WI38 (cell line): ENCODE data around the gene PRDX6.
"Not testable (repeated sequence)": the region's sequence is repeated elsewhere in the genome, so short reads cannot be mapped to it uniquely, and the experiment has no call there.

Source experiments
- H3K4me3 ChIP-seq: 2 replicates; pipeline ENCODE4 v1.5.1; 2011; ENCODE audit warnings: low read depth, mild to moderate bottlenecking, control low read depth, low read length
- TF ChIP-seq, protein P1 (sequence below): IDR thresholded peaks from 2 replicates; pipeline ENCODE4 v1.5.1; 2012; ENCODE audit warnings: low read depth, mild to moderate bottlenecking, control low read depth, low read length

Gene PRDX6

GRCh38 chr1:173508541-173508940, 31.4 kb downstream of the PRDX6 start:
- TF ChIP-seq, protein P1, sequence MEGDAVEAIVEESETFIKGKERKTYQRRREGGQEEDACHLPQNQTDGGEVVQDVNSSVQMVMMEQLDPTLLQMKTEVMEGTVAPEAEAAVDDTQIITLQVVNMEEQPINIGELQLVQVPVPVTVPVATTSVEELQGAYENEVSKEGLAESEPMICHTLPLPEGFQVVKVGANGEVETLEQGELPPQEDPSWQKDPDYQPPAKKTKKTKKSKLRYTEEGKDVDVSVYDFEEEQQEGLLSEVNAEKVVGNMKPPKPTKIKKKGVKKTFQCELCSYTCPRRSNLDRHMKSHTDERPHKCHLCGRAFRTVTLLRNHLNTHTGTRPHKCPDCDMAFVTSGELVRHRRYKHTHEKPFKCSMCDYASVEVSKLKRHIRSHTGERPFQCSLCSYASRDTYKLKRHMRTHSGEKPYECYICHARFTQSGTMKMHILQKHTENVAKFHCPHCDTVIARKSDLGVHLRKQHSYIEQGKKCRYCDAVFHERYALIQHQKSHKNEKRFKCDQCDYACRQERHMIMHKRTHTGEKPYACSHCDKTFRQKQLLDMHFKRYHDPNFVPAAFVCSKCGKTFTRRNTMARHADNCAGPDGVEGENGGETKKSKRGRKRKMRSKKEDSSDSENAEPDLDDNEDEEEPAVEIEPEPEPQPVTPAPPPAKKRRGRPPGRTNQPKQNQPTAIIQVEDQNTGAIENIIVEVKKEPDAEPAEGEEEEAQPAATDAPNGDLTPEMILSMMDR = no peak
- H3K4me3 ChIP-seq = no peak overlapping the region

GRCh38 chr1:173509797-173510196, 32.7 kb downstream of the PRDX6 start:
- TF ChIP-seq, protein P1 = no peak
- H3K4me3 ChIP-seq = no peak overlapping the region

GRCh38 chr1:173514503-173514902, 37.4 kb downstream of the PRDX6 start:
- H3K4me3 ChIP-seq = not testable (repeated sequence)

GRCh38 chr1:173520799-173521198, 43.7 kb downstream of the PRDX6 start:
- no peak overlapping the region for H3K4me3 ChIP-seq
- TF ChIP-seq, protein P1 = no peak

DNA sequence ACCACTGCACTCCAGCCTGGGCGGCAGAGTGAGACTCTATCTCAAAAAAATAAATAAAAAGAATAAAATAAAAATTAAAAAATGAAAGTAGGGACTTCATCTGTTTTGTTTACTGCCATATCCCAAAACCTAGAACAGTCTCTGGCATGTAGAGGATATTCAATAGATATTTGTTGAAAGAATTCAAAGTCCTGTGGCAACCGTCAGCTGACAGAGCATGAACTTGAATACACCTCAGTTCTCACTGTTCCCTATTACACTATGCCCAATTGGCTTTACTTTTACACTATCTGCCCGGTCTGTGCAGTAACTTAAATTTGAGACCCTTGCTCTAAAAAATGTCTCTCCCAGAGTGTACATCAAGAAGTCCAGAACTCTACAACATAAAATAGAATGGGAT, 46.2 kb downstream of the PRDX6 start:
- H3K4me3 ChIP-seq = no peak overlapping the region
- TF ChIP-seq, protein P1 = no peak

DNA sequence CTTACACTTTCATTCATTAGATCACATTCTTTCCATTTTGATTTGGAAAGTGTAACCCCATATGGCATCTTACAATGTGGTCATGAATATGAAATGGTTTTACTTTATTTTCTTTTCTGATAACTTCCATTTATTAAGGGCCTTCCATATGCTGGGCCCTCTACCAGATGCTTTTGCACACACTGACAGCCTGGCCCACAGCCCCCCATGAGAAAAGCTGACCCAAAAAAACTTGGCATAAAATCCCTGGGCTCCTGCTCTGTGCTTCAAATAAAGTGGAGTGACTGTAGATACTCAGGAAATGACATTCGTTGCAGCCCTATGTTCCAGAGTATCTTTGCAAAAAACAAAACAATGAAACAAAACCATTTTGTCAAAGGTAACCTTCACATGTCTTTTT, 48.8 kb downstream of the PRDX6 start:
- H3K4me3 ChIP-seq = no peak overlapping the region
- TF ChIP-seq, protein P1 = no peak

DNA sequence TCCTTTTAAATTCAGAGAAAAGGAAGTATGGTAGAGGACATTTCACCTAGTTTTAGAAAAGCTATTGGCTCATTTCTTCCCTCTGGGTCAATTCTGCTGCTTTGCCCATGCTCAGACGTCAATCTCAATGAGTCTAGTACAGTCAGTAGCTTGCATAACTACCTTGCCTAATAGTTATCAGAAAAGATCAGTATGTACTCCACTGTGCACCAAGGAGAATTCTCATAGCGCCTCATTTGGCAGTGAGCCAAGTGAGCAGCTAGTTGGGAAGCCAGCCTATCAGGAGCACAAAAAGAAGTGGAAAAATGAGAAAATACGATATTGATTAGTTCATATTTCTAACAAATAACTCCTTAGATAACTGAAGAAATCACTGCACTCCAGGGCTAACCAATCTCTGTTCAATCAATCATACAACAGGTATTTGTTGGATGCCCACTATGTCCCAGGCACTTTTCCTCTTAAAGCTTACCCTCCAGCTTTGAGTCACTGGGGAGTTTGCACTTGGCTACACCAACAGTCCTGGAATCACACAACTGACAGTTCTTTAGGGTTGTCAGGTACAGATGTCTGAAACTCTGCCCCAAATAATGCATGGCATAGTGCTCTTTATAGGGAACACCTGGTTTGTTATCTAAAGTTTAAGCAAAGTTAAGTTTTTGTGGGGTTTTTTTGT, 50.2 kb downstream of the PRDX6 start:
- H3K4me3 ChIP-seq = no peak overlapping the region
- TF ChIP-seq, protein P1 = no peak

GRCh38 chr1:173529106-173529505, 52.0 kb downstream of the PRDX6 start:
- TF ChIP-seq, protein P1 = no peak
- H3K4me3 ChIP-seq = no peak overlapping the region
